OCI-LY3 (cell line): ENCODE measurements around the gene KATNAL1.
"Not testable (repeated sequence)": the region's sequence is repeated elsewhere in the genome, so short reads cannot be mapped to it uniquely, and the experiment has no call there.

Experiments used
- H2AFZ ChIP-seq: fragments of 200-600, 300-600 bp; shearing (Covaris generic); 2 replicates; pipeline ENCODE4 v1.6.0; 2014; ENCODE audit warnings: antibody characterized with exemption, low read depth, low read length
- H3K27ac ChIP-seq: fragments of 200-600, 300-600 bp; sonication (generic); 2 replicates; pipeline ENCODE4 v1.5.1; 2014; ENCODE audit warnings: mild to moderate bottlenecking, low read length, moderate library complexity, mixed read lengths
- H3K27me3 ChIP-seq: fragments of 200-600, 300-600 bp; sonication (generic); 2 replicates; pipeline ENCODE4 v1.6.1; 2014; ENCODE audit warnings: low read depth, low read length, mixed read lengths
- H3K36me3 ChIP-seq: fragments of 200-600, 300-600 bp; sonication (generic); replicated peaks from 2 replicates; pipeline ENCODE3; 2014; ENCODE audit warnings: low read depth, low read length, mixed read lengths
- H3K4me1 ChIP-seq: fragments of 300-600, 200-600 bp; sonication (generic); 2 replicates; pipeline ENCODE4 v1.6.1; 2014; ENCODE audit warnings: low read length, mixed read lengths
- H3K4me2 ChIP-seq: fragments of 200-600, 300-600 bp; sonication (generic); 2 replicates; pipeline ENCODE4 v1.6.1; 2014; ENCODE audit warnings: low read length, mixed read lengths
- H3K4me3 ChIP-seq: fragments of 300-600, 200-600 bp; sonication (generic); 2 replicates; pipeline ENCODE4 v1.5.1; 2014; ENCODE audit warnings: antibody characterized with exemption, mild to moderate bottlenecking, low read length, moderate library complexity
- H3K79me2 ChIP-seq: fragments of 300-600, 200-600 bp; shearing (Covaris generic); 2 replicates; pipeline ENCODE4 v1.6.1; 2014; ENCODE audit warnings: mild to moderate bottlenecking, low read length, mixed read lengths
- H3K9ac ChIP-seq: fragments of 300-600, 200-600 bp; shearing (Covaris generic); 2 replicates; pipeline ENCODE4 v1.6.0; 2014; ENCODE audit warnings: mild to moderate bottlenecking, low read length, moderate library complexity
- H3K9me3 ChIP-seq: fragments of 200-600, 300-600 bp; shearing (Covaris generic); 2 replicates; pipeline ENCODE4 v1.6.1; 2014; ENCODE audit warnings: low read length, mixed read lengths; ENCODE audit not compliant: insufficient read depth
- H4K20me1 ChIP-seq: fragments of 200-600, 300-600 bp; sonication (generic); 2 replicates; pipeline ENCODE4 v1.6.1; 2016; ENCODE audit warnings: low read length, mixed read lengths; ENCODE audit not compliant: insufficient read depth
- CTCF ChIP-seq: fragments of 200-600, 300-600 bp; sonication (generic); IDR thresholded peaks from 2 replicates; pipeline ENCODE4 v1.5.1; 2014; ENCODE audit warnings: antibody characterized with exemption, low read length, low read depth
- EZH2phosphoT487 ChIP-seq: fragments of 200-600 bp; shearing (Covaris generic); IDR thresholded peaks from 2 replicates; pipeline ENCODE4 v1.6.1; 2018; ENCODE audit warnings: antibody characterized with exemption, mixed run types, low read depth

Gene KATNAL1

GRCh38 chr13:30175166-30175565 is 132.2 kb downstream of the KATNAL1 start:
- no peak overlapping the region for H3K4me3 ChIP-seq
- peaks cover 32% of the 10 kb centered on the region for H3K4me1 ChIP-seq
- no peak overlapping the region for H3K9ac ChIP-seq
- no peak overlapping the region for H3K4me2 ChIP-seq
- H3K27ac ChIP-seq, result no peak overlapping the region
- H2AFZ ChIP-seq, result no peak overlapping the region
- H3K36me3 ChIP-seq, result no peaks in the 10 kb centered on the region
- H3K27me3 ChIP-seq, result no peaks in the 10 kb centered on the region
- no peaks in the 10 kb centered on the region for H3K9me3 ChIP-seq
- no peaks in the 10 kb centered on the region for H3K79me2 ChIP-seq
- TF ChIP-seq CTCF (no peak), EZH2phosphoT487 (no peak)
- H4K20me1 ChIP-seq, result no peaks in the 10 kb centered on the region

GRCh38 chr13:30174250-30174649 is 133.1 kb downstream of the KATNAL1 start:
- H3K9me3 ChIP-seq, H3K4me3 ChIP-seq, H3K9ac ChIP-seq, H4K20me1 ChIP-seq, H3K27me3 ChIP-seq, H3K36me3 ChIP-seq, H3K79me2 ChIP-seq, H3K27ac ChIP-seq, H2AFZ ChIP-seq: not testable (repeated sequence)
- peak overlapping the region; percentile 21; the same call in 1 of the 2 replicates for H3K4me2 ChIP-seq
- peaks cover 32% of the 10 kb centered on the region for H3K4me1 ChIP-seq

GRCh38 chr13:30173303-30173610 is 134.1 kb downstream of the KATNAL1 start:
- H3K27me3 ChIP-seq, result no peaks in the 10 kb centered on the region
- no peaks in the 10 kb centered on the region for H3K36me3 ChIP-seq
- H3K4me2 ChIP-seq, result peak overlapping the region; percentile 3; the same call in 1 of the 2 replicates
- no peak overlapping the region for H2AFZ ChIP-seq
- H4K20me1 ChIP-seq, result no peaks in the 10 kb centered on the region
- peaks cover 32% of the 10 kb centered on the region for H3K4me1 ChIP-seq
- TF ChIP-seq EZH2phosphoT487, result no peak
- TF ChIP-seq CTCF, result no peak
- H3K9me3 ChIP-seq, result no peaks in the 10 kb centered on the region
- H3K9ac ChIP-seq, result no peak overlapping the region
- no peaks in the 10 kb centered on the region for H3K79me2 ChIP-seq
- no peak overlapping the region for H3K27ac ChIP-seq
- no peak overlapping the region for H3K4me3 ChIP-seq

- Histone ChIP-seq H3K4me3 (no peak overlapping the region), H2AFZ (no peak overlapping the region), H3K79me2 (no peaks in the 10 kb centered on the region), H3K4me1 (peaks cover 28% of the 10 kb centered on the region), H4K20me1 (no peaks in the 10 kb centered on the region), H3K9ac (no peak overlapping the region), H3K4me2 (peak overlapping the region; percentile 3; the same call in 1 of the 2 replicates), H3K9me3 (no peaks in the 10 kb centered on the region), H3K27me3 (no peaks in the 10 kb centered on the region), H3K36me3 (no peaks in the 10 kb centered on the region), H3K27ac (no peak overlapping the region)
- TF ChIP-seq EZH2phosphoT487 (no peak), CTCF (no peak)
Measured at GRCh38 chr13:30172593-30173302, 134.6 kb downstream of the KATNAL1 start.
